ENCODE data around the gene TPX2.

DNA sequence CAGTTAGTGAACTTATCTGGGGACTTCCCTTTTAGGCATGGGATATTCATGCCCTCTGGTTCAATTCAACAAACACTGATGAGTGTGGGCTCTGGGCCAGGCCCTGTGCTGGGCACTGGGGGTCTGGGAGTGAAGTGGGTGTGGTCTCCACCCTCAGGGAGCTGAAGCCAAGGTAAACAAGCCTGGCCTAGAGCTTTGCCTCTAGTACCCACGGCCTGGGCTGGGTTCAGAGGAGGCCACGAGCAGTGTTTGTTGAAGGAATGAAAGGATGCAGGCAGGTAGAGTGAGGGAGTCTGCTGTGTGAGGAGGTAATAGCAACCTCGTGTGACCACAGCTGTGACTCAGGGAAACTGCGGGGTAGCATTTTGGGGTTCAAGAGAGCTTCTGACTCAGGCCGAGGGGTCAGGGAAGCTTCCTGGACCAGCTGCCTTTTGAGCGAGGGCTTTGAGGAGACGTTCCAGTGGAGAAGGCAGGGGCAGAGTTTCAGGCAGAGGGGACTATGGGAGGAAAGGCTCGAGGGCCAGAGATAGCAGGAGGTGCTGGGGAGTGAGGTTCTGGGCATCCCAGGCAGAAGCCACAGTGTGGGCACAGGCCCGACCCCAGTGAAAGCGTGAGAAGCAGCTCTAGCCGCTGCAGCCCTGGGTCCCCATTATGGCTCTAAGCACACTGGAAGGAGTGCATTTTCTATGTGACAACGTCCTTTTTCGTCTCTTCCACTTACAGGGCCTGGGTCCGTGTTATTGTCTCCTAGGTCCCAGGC, 85.6 kb downstream of the TPX2 start:
- TF ChIP-seq, protein P1, sequence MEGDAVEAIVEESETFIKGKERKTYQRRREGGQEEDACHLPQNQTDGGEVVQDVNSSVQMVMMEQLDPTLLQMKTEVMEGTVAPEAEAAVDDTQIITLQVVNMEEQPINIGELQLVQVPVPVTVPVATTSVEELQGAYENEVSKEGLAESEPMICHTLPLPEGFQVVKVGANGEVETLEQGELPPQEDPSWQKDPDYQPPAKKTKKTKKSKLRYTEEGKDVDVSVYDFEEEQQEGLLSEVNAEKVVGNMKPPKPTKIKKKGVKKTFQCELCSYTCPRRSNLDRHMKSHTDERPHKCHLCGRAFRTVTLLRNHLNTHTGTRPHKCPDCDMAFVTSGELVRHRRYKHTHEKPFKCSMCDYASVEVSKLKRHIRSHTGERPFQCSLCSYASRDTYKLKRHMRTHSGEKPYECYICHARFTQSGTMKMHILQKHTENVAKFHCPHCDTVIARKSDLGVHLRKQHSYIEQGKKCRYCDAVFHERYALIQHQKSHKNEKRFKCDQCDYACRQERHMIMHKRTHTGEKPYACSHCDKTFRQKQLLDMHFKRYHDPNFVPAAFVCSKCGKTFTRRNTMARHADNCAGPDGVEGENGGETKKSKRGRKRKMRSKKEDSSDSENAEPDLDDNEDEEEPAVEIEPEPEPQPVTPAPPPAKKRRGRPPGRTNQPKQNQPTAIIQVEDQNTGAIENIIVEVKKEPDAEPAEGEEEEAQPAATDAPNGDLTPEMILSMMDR (IDR thresholded peaks at IDR 0.05), result no peak
- TF ChIP-seq POLR2A (IDR thresholded peaks at IDR 0.05), result no peak

Data from lower leg skin (tissue), 3 donors.